ENCODE results near the gene FTO. TPM values are rescaled to one million over a fixed set of nuclear protein-coding genes. Genes with fewer than 3 reads are reported as not detected.

FTO gene
- total RNA-seq, 1 experiment from 2014 or later, result 55.0 TPM

- H3K27ac Mint-ChIP-seq (ENCODE audit: low read depth, unreplicated experiment), result no peak overlapping the region
Measured at GRCh38 chr16:53837426-53837825, 133.5 kb downstream of the FTO start.

GRCh38 chr16:53839150-53839549 lies 135.2 kb downstream of the FTO start:
- no peaks in the 10 kb centered on the region for H3K9me3 Mint-ChIP-seq (ENCODE audit: unreplicated experiment)
- H3K4me1 Mint-ChIP-seq (ENCODE audit: insufficient read depth, unreplicated experiment), result peaks cover 19% of the 10 kb centered on the region
- H3K27ac Mint-ChIP-seq (ENCODE audit: low read depth, unreplicated experiment), result peak overlapping the region; percentile 84
- no peak overlapping the region for H3K4me3 Mint-ChIP-seq (ENCODE audit: unreplicated experiment)
- peak; percentile 37 for DNase-seq (ENCODE audit: unreplicated experiment)
- POLR2A ChIA-PET, result interaction anchor here (0.6 to 1.4 kb wide), 7 partner anchors 8 to 239 kb away, joined by 3 to 5 read pairs (median 3); no protein-coding TSS in a partner anchor
- no peak for TF ChIP-seq CTCF (IDR thresholded peaks at IDR 0.05; ENCODE audit: unreplicated experiment)
- CTCF ChIA-PET, result interaction anchor here (1.1 kb wide), 1 partner anchor 25 kb away, joined by 3 read pairs; no protein-coding TSS in a partner anchor
- intact Hi-C loops (cut with micrococcal nuclease), result no loop called here
- BruUV-seq (replicated peaks), result no TSS peak
- peaks cover 3% of the 10 kb centered on the region for H3K36me3 Mint-ChIP-seq (ENCODE audit: insufficient read depth, unreplicated experiment)
- no peaks in the 10 kb centered on the region for H3K27me3 Mint-ChIP-seq (ENCODE audit: insufficient read depth, unreplicated experiment)

More at GRCh38 chr16:53837426-53837825, 133.5 kb downstream of the FTO start:
- intact Hi-C loops (cut with micrococcal nuclease), result no loop called here
- no peak overlapping the region for H3K4me3 Mint-ChIP-seq (ENCODE audit: unreplicated experiment)
- no peaks in the 10 kb centered on the region for H3K27me3 Mint-ChIP-seq (ENCODE audit: insufficient read depth, unreplicated experiment)
- POLR2A ChIA-PET, result interaction anchor here (0.7 to 2.2 kb wide), 4 partner anchors 16 to 419 kb away, joined by 3 to 6 read pairs (median 4); no protein-coding TSS in a partner anchor
- DNase-seq (ENCODE audit: unreplicated experiment), result no peak
- peaks cover 8% of the 10 kb centered on the region for H3K36me3 Mint-ChIP-seq (ENCODE audit: insufficient read depth, unreplicated experiment)
- no peaks in the 10 kb centered on the region for H3K9me3 Mint-ChIP-seq (ENCODE audit: unreplicated experiment)
- TF ChIP-seq CTCF (IDR thresholded peaks at IDR 0.05; ENCODE audit: unreplicated experiment), result no peak
- peaks cover 19% of the 10 kb centered on the region for H3K4me1 Mint-ChIP-seq (ENCODE audit: insufficient read depth, unreplicated experiment)
- no TSS peak for BruUV-seq (replicated peaks)
- CTCF ChIA-PET, result interaction anchor here (0.6 to 0.7 kb wide), 3 partner anchors 15 to 185 kb away, joined by 3 to 4 read pairs (median 3); no protein-coding TSS in a partner anchor

GRCh38 chr16:53840456-53840855 lies 136.5 kb downstream of the FTO start:
- intact Hi-C loops (cut with micrococcal nuclease), result no loop called here
- Mint-ChIP-seq H3K36me3 (ENCODE audit: insufficient read depth, unreplicated experiment) (no peaks in the 10 kb centered on the region), H3K27ac (ENCODE audit: low read depth, unreplicated experiment) (no peak overlapping the region), H3K9me3 (ENCODE audit: unreplicated experiment) (no peaks in the 10 kb centered on the region), H3K4me1 (ENCODE audit: insufficient read depth, unreplicated experiment) (peaks cover 12% of the 10 kb centered on the region), H3K27me3 (ENCODE audit: insufficient read depth, unreplicated experiment) (no peaks in the 10 kb centered on the region), H3K4me3 (ENCODE audit: unreplicated experiment) (no peak overlapping the region)
- ChIA-PET CTCF (no interaction called here), POLR2A (interaction anchor here (0.9 kb wide), 1 partner anchor 14 kb away, joined by 3 read pairs; no protein-coding TSS in a partner anchor)
- BruUV-seq (replicated peaks), result no TSS peak
- no peak for DNase-seq (ENCODE audit: unreplicated experiment)
- no peak for TF ChIP-seq CTCF (IDR thresholded peaks at IDR 0.05; ENCODE audit: unreplicated experiment)

GRCh38 chr16:53841884-53842283 lies 137.9 kb downstream of the FTO start:
- no peaks in the 10 kb centered on the region for H3K9me3 Mint-ChIP-seq (ENCODE audit: unreplicated experiment)
- ChIA-PET POLR2A (no interaction called here), CTCF (interaction anchor here (1.0 kb wide), 1 partner anchor 69 kb away, joined by 3 read pairs; no protein-coding TSS in a partner anchor)
- H3K4me3 Mint-ChIP-seq (ENCODE audit: unreplicated experiment), result no peak overlapping the region
- intact Hi-C loops (cut with micrococcal nuclease), result no loop called here
- no peaks in the 10 kb centered on the region for H3K27me3 Mint-ChIP-seq (ENCODE audit: insufficient read depth, unreplicated experiment)
- no peaks in the 10 kb centered on the region for H3K36me3 Mint-ChIP-seq (ENCODE audit: insufficient read depth, unreplicated experiment)
- DNase-seq (ENCODE audit: unreplicated experiment), result no peak
- TF ChIP-seq CTCF (IDR thresholded peaks at IDR 0.05; ENCODE audit: unreplicated experiment), result no peak
- peaks cover 12% of the 10 kb centered on the region for H3K4me1 Mint-ChIP-seq (ENCODE audit: insufficient read depth, unreplicated experiment)
- H3K27ac Mint-ChIP-seq (ENCODE audit: low read depth, unreplicated experiment), result no peak overlapping the region
- no TSS peak for BruUV-seq (replicated peaks)

All from MCF 10A (cell line).